H1 (cell line): Measurements from ENCODE around the gene RHOBTB3. TPM values are rescaled to one million over a fixed set of nuclear protein-coding genes. Genes with fewer than 3 reads are reported as not detected.

Source experiments
- CTCF ChIA-PET: fragments of 300-600 bp; sonication (Branson Sonifier 250); formaldehyde crosslinking; loops from one replicate; lab custom pipeline; 2021; ENCODE audit not compliant: partially characterized antibody; lab: Charles Lee
- POLR2A ChIA-PET: fragments of 300-600 bp; sonication (Branson Sonifier 250); formaldehyde crosslinking; loops from one replicate; lab custom pipeline; 2021; ENCODE audit warnings: inconsistent platforms; ENCODE audit not compliant: partially characterized antibody; lab: Charles Lee
- DNase-seq, 2 experiments: peaks; one replicate each; pipeline versions ENCODE4 v3.0.0 to v3.0.0-alpha.2; 2010 to 2022; ENCODE audit warnings: low spot score in 2 of 2, low read depth in 1 of 2, mixed read lengths in 1 of 2
- FAIRE-seq: peaks from 2 replicates; lab custom pipeline; 2011; peaks lifted over from hg19 to GRCh38; lab: Jason Lieb, UNC
- H2AFZ ChIP-seq: 2 replicates; pipeline ENCODE4 v1.8.1; 2012; ENCODE audit warnings: low read length, inconsistent platforms
- H2AK5ac ChIP-seq: 2 replicates; pipeline ENCODE4 v1.6.1; 2013; ENCODE audit warnings: low read depth, low read length
- H2BK120ac ChIP-seq: replicated peaks from 2 replicates; pipeline ENCODE3; 2013; ENCODE audit warnings: low read depth, low read length, inconsistent platforms
- H2BK12ac ChIP-seq: 2 replicates; pipeline ENCODE4 v1.6.1; 2013; ENCODE audit warnings: low read depth, low read length
- H2BK15ac ChIP-seq: 2 replicates; pipeline ENCODE4 v1.6.1; 2013; ENCODE audit warnings: low read length
- H2BK20ac ChIP-seq: 2 replicates; pipeline ENCODE4 v1.6.1; 2013; ENCODE audit warnings: low read length
- H2BK5ac ChIP-seq: 2 replicates; pipeline ENCODE4 v1.6.1; 2013; ENCODE audit warnings: low read depth, low read length
- H3K14ac ChIP-seq: 2 replicates; pipeline ENCODE4 v1.6.1; 2013; ENCODE audit warnings: inconsistent platforms; ENCODE audit not compliant: insufficient read length
- H3K18ac ChIP-seq: 2 replicates; pipeline ENCODE4 v1.6.1; 2013; ENCODE audit warnings: low read length; ENCODE audit errors: extremely low read depth
- H3K23ac ChIP-seq: 2 replicates; pipeline ENCODE4 v1.6.1; 2013; ENCODE audit warnings: inconsistent platforms; ENCODE audit not compliant: insufficient read length
- H3K23me2 ChIP-seq: 2 replicates; pipeline ENCODE4 v1.6.1; 2013; ENCODE audit warnings: low read depth, low read length
- H3K27ac ChIP-seq: 2 replicates; pipeline ENCODE4 v1.6.1; 2011; ENCODE audit warnings: low read depth, low read length, inconsistent platforms
- H3K27me3 ChIP-seq, 4 experiments: replicated peaks in 1 of 4; 1 replicate in 1 of 4; 2 replicates in 3 of 4; pipeline versions ENCODE4 v1.6.1 to v1.8.1; 2011 to 2013; ENCODE audit warnings: low read length in 3 of 4, mild to moderate bottlenecking in 3 of 4, inconsistent platforms in 2 of 4, mixed read lengths in 2 of 4, moderate library complexity in 1 of 4; ENCODE audit not compliant: control insufficient read depth in 3 of 4, insufficient read depth in 3 of 4; ENCODE audit errors: extremely low read depth in 1 of 4
- H3K36me3 ChIP-seq, 4 experiments: 2 replicates each; pipeline versions ENCODE4 v1.6.1 to v1.8.1; 2011 to 2013; ENCODE audit warnings: mild to moderate bottlenecking in 4 of 4, low read length in 3 of 4, moderate library complexity in 2 of 4, control low read depth in 1 of 4, inconsistent platforms in 1 of 4; ENCODE audit not compliant: insufficient read depth in 4 of 4, control insufficient read depth in 2 of 4
- H3K4ac ChIP-seq: replicated peaks from 2 replicates; pipeline ENCODE3; 2013; ENCODE audit warnings: low read length, low read depth, mixed read lengths, inconsistent platforms; ENCODE audit not compliant: insufficient read length
- H3K4me1 ChIP-seq, 4 experiments: replicated peaks in 1 of 4; 1 replicate in 1 of 4; 2 replicates in 3 of 4; pipeline versions ENCODE4 v1.6.1 to v1.8.1; 2011 to 2013; ENCODE audit warnings: low read length in 3 of 4, inconsistent platforms in 2 of 4, mixed read lengths in 1 of 4; ENCODE audit not compliant: insufficient read depth in 4 of 4, control insufficient read depth in 3 of 4
- H3K4me2 ChIP-seq, 2 experiments: 2 replicates each; pipeline versions ENCODE4 v1.6.1 to v1.8.1; 2011 to 2013; ENCODE audit warnings: low read depth in 2 of 2, low read length in 2 of 2, control low read depth in 1 of 2, inconsistent platforms in 1 of 2, mild to moderate bottlenecking in 1 of 2; ENCODE audit not compliant: insufficient read depth in 1 of 2
- H3K4me3 ChIP-seq, 4 experiments: fragments of 200-600, 300-600 bp in 1 of 4; sonication (generic), shearing (Covaris generic), sonication (Bioruptor Twin) in 1 of 4; 2 replicates each; pipeline versions ENCODE4 v1.5.1 to v1.8.1; 2011 to 2016; ENCODE audit warnings: low read length in 4 of 4, low read depth in 3 of 4, control low read depth in 2 of 4, inconsistent platforms in 2 of 4, mild to moderate bottlenecking in 2 of 4, mixed read lengths in 1 of 4, moderate library complexity in 1 of 4; ENCODE audit not compliant: insufficient read depth in 2 of 4; ENCODE audit errors: extremely low read depth in 1 of 4
- H3K56ac ChIP-seq: replicated peaks from 2 replicates; pipeline ENCODE3; 2013; ENCODE audit warnings: low read depth, mild to moderate bottlenecking, mixed read lengths, low read length, inconsistent platforms; ENCODE audit not compliant: insufficient read length
- H3K79me1 ChIP-seq: 2 replicates; pipeline ENCODE4 v1.6.1; 2013; ENCODE audit warnings: low read depth, low read length, control low read depth
- H3K79me2 ChIP-seq, 2 experiments: 2 replicates each; pipeline versions ENCODE4 v1.6.1 to v1.8.1; 2012 to 2013; ENCODE audit warnings: low read length in 2 of 2, mild to moderate bottlenecking in 2 of 2, inconsistent platforms in 1 of 2; ENCODE audit not compliant: insufficient read depth in 2 of 2, control insufficient read depth in 1 of 2
- H3K9ac ChIP-seq, 4 experiments: replicated peaks in 1 of 4; 1 replicate in 1 of 4; 2 replicates in 3 of 4; pipeline versions ENCODE4 v1.6.1 to v1.8.1; 2011 to 2013; ENCODE audit warnings: low read depth in 3 of 4, low read length in 3 of 4, control low read depth in 2 of 4, mild to moderate bottlenecking in 2 of 4, moderate library complexity in 2 of 4, inconsistent platforms in 1 of 4; ENCODE audit errors: extremely low read depth in 1 of 4
- H3K9me3 ChIP-seq, 2 experiments: 2 replicates each; pipeline versions ENCODE4 v1.6.1 to v1.8.1; 2012 to 2013; ENCODE audit warnings: mild to moderate bottlenecking in 2 of 2, moderate library complexity in 2 of 2, control low read depth in 1 of 2, inconsistent platforms in 1 of 2, low read depth in 1 of 2, low read length in 1 of 2, mixed read lengths in 1 of 2; ENCODE audit not compliant: insufficient read depth in 2 of 2
- H4K20me1 ChIP-seq, 2 experiments: replicated peaks in 1 of 2; 2 replicates each; pipeline versions ENCODE3 to v1.8.1; 2011 to 2013; ENCODE audit warnings: inconsistent platforms in 2 of 2, low read length in 2 of 2, mild to moderate bottlenecking in 1 of 2; ENCODE audit not compliant: insufficient read depth in 2 of 2, control insufficient read depth in 1 of 2
- H4K5ac ChIP-seq: 2 replicates; pipeline ENCODE4 v1.6.1; 2013; ENCODE audit warnings: low read length, low read depth, mixed read lengths, inconsistent platforms; ENCODE audit not compliant: insufficient read length
- H4K8ac ChIP-seq: 2 replicates; pipeline ENCODE4 v1.8.0; 2013; ENCODE audit warnings: mild to moderate bottlenecking, moderate library complexity, low read length, inconsistent platforms; ENCODE audit not compliant: insufficient read depth; ENCODE audit errors: extremely low read depth
- H4K91ac ChIP-seq: replicated peaks from 2 replicates; pipeline ENCODE3; 2013; ENCODE audit warnings: low read length, mixed read lengths, inconsistent platforms; ENCODE audit not compliant: insufficient read length
- CBX5 ChIP-seq: fragments of 300-800, 300-1000 bp; sonication (generic); IDR thresholded peaks from 2 replicates; pipeline ENCODE4 v1.7.1; 2016; ENCODE audit warnings: antibody characterized with exemption, low read length, low read depth
- EP300 ChIP-seq, 2 experiments: IDR thresholded peaks; 1 replicate in 1 of 2; 2 replicates in 1 of 2; pipeline ENCODE4 v1.6.1; 2011 to 2012; ENCODE audit warnings: low read depth in 2 of 2, low read length in 2 of 2, mild to moderate bottlenecking in 2 of 2, borderline replicate concordance in 1 of 2, inconsistent platforms in 1 of 2, moderate library complexity in 1 of 2
- POLR2AphosphoS5 ChIP-seq: IDR thresholded peaks from 2 replicates; pipeline ENCODE4 v1.6.1; 2011; ENCODE audit warnings: low read depth, low read length
- RBBP5 ChIP-seq: IDR thresholded peaks from 2 replicates; pipeline ENCODE4 v1.7.1; 2012; ENCODE audit warnings: low read depth, mild to moderate bottlenecking, inconsistent platforms, low read length, moderate library complexity, borderline replicate concordance
- RFX5 ChIP-seq: IDR thresholded peaks from 2 replicates; pipeline ENCODE4 v1.6.1; 2011; ENCODE audit warnings: low read depth, low read length, improper control_type of control experiment, borderline replicate concordance
- SIN3A ChIP-seq, 2 experiments: IDR thresholded peaks in 1 of 2; conservative IDR thresholded peaks in 1 of 2; 2 replicates each; pipeline ENCODE4 v1.6.1; 2011 to 2012; ENCODE audit warnings: low read length in 2 of 2, improper control_type of control experiment in 1 of 2, low read depth in 1 of 2, mild to moderate bottlenecking in 1 of 2
- SIRT6 ChIP-seq: IDR thresholded peaks from one replicate; pipeline ENCODE4 v1.7.1; 2012; ENCODE audit warnings: low read length, inconsistent platforms
- TAF1 ChIP-seq: IDR thresholded peaks from 2 replicates; pipeline ENCODE4 v1.6.1; 2011; ENCODE audit warnings: mild to moderate bottlenecking, low read depth, low read length
- TAF7 ChIP-seq: optimal IDR thresholded peaks from 2 replicates; pipeline ENCODE3; 2011; ENCODE audit warnings: low read depth, mild to moderate bottlenecking, inconsistent platforms, low read length, moderate library complexity, borderline replicate concordance
- TBP ChIP-seq: IDR thresholded peaks from 2 replicates; pipeline ENCODE4 v1.6.1; 2011; ENCODE audit warnings: low read depth, low read length, improper control_type of control experiment
- TCF12 ChIP-seq: IDR thresholded peaks from 2 replicates; pipeline ENCODE4 v1.6.1; 2011; ENCODE audit warnings: low read depth, mild to moderate bottlenecking, low read length
- WGBS, 2 experiments: shearing (Covaris generic) in 1 of 2; methylation state at CpG; one replicate each; pipeline versions ENCODE4 v1.1.6 to v1.1.7; 2013 to 2015; ENCODE audit warnings: low lambda C conversion rate in 2 of 2, mixed read lengths in 2 of 2, inconsistent platforms in 1 of 2, low coverage in 1 of 2, missing lambda C conversion rate in 1 of 2; ENCODE audit not compliant: insufficient replicate concordance in 2 of 2, insufficient coverage in 1 of 2, insufficient read length in 1 of 2; ENCODE audit errors: extremely low coverage in 1 of 2, missing lambda C conversion rate in 1 of 2; 5-methylcytosine and 5-hydroxymethylcytosine counted together
- polyA plus RNA-seq, 7 experiments: library from polyadenylated mRNA; depleted of rRNA in 3 of 7; stranded (reverse) in 5 of 7; unstranded in 2 of 7; fragments of >200 nt in 5 of 7; fragments of 200-250 nt in 2 of 7; gene quantifications; 1 replicate in 5 of 7; 2 replicates in 1 of 7; 4 replicates in 1 of 7; pipeline versions ENCODE4 v1.2.1 to v1.2.3, GENCODE V29; 2011 to 2013; ENCODE audit warnings: missing spikeins in 2 of 7, mixed read lengths in 2 of 7
- total RNA-seq: library from RNA; stranded (reverse); fragmentation: NEBNext Ultra II Directional; extraction: Animal tissue kit (Norgen Biotek cat#: 25700); gene quantifications from 2 replicates; pipeline ENCODE4 v1.2.1, GENCODE V29; 2021

Gene RHOBTB3
- total and polyA plus RNA-seq, 2 of the 8 experiments (the other 6 are each of a cell fraction or from before 2014, with no cell fraction given) = 8.2 to 17.5 TPM

DNA sequence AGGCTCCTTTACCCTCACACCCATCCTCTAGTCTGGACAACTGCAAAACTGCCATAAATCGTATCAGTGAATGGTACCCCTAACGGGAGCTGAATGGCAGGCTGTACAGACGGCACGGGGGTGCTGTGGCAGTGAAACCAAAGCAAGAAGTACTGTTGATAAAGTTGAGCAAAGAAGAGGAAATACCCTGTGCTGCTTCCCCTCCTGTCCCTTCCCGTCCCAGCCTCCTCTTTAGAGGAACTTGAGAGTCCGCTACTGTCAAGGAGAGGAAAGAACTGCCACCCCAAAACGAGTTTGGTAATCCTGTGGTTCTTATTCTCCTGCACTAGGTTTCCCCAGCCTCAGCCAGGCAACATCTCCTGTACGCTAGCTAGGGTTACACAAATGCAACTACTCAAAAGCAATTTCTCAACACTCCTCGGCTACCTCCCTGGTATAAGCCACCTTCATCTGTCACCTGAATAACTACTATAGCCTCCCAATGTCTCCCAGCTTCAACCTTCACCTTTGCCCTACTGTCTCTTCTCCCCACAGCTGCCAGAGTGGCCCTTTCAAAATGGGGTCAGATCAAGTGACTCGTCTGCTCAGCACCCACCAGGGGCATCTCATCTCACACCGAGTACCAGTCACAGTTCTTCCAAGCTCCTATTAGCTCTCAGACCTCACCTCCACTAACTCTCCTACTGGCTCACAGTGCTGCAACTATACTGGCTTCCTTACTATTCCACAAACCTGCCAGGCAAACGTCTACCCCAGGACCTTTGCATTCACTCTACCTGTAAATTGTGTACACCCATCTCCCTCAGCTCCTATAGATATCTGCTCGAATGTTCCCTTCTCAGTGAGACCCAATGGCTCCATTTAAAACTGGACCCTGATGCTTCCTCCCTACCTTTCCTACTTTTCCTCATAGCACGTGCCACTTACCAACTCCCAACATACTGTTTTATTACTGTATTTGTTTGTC is 87.3 kb downstream of the RHOBTB3 start:
- no peaks in the 10 kb centered on the region for H3K9me3 ChIP-seq
- H3K27me3 ChIP-seq = peaks cover 0 to 1% (median 0%) of the 10 kb centered on the region in 4 experiments; a peak in 1 of 7 replicates
- no peak overlapping the region for H3K4me2 ChIP-seq
- H4K8ac ChIP-seq = no peak overlapping the region
- FAIRE-seq = no peak
- H3K4ac ChIP-seq = no peak overlapping the region
- H3K36me3 ChIP-seq = no peaks in the 10 kb centered on the region
- peaks cover 5% of the 10 kb centered on the region for H3K23me2 ChIP-seq
- no peak for DNase-seq
- no peak overlapping the region for H3K14ac ChIP-seq
- no peaks in the 10 kb centered on the region for H4K20me1 ChIP-seq
- no peak overlapping the region for H3K56ac ChIP-seq
- POLR2A ChIA-PET = interaction anchor here (3.2 kb wide), 1 partner anchor 16 kb away, joined by 10 read pairs; no protein-coding TSS in a partner anchor
- H3K4me1 ChIP-seq = peaks cover 6 to 22% (median 14%) of the 10 kb centered on the region in 4 experiments; a peak in 6 of 7 replicates
- no peaks in the 10 kb centered on the region for H3K79me2 ChIP-seq
- H2BK20ac ChIP-seq = no peak overlapping the region
- no peak overlapping the region for H4K5ac ChIP-seq
- WGBS, 2 experiments = 88% methylated on average over 14 of the region's 14 CpGs; no CpG with 5 or more reads in 1 of the 2 experiments
- H2BK15ac ChIP-seq = no peak overlapping the region
- H2BK5ac ChIP-seq = no peak overlapping the region; the same call in 1 of the 2 replicates
- no peak overlapping the region for H3K9ac ChIP-seq
- H2BK12ac ChIP-seq = no peak overlapping the region; the same call in 1 of the 2 replicates
- no peak overlapping the region for H3K27ac ChIP-seq
- no peak overlapping the region for H3K23ac ChIP-seq
- H3K79me1 ChIP-seq = no peaks in the 10 kb centered on the region
- no peak overlapping the region for H2BK120ac ChIP-seq
- H4K91ac ChIP-seq = no peak overlapping the region
- H3K18ac ChIP-seq = no peak overlapping the region; the same call in 1 of the 2 replicates
- no peak overlapping the region for H3K4me3 ChIP-seq
- CTCF ChIA-PET = interaction anchor here (0.6 to 1.7 kb wide), 11 partner anchors 10 to 205 kb away, joined by 3 to 9 read pairs (median 3); no protein-coding TSS in a partner anchor
- H2AK5ac ChIP-seq = no peak overlapping the region
- H2AFZ ChIP-seq = no peak overlapping the region
- no peak for TF ChIP-seq RFX5
- no peak for TF ChIP-seq RBBP5
- TF ChIP-seq EP300 (IDR thresholded peaks at IDR 0.05; ENCODE audit: borderline replicate concordance in 1 of 2, low read depth in 2 of 2, low read length in 2 of 2) = no peak
- no peak for TF ChIP-seq TAF7
- TF ChIP-seq SIN3A (conservative IDR thresholded peaks at IDR 0.05 in 1 of 2, IDR thresholded peaks at IDR 0.05 in 1 of 2; ENCODE audit: low read depth in 1 of 2, low read length in 2 of 2) = no peak
- TF ChIP-seq TAF1 = no peak
- TF ChIP-seq TCF12 = no peak
- TF ChIP-seq CBX5 = no peak
- TF ChIP-seq POLR2AphosphoS5 = no peak
- TF ChIP-seq SIRT6 = no peak
- TF ChIP-seq TBP = no peak
